Common myeloid progenitor, CD34-positive (primary cell): ENCODE measurements around the gene TFAP2E.

ENCODE experiments used
- CTCF ChIA-PET: fragments of 350-600 bp; sonication (Branson Sonifier 250); formaldehyde crosslinking; loops from one replicate; lab custom pipeline; 2021; ENCODE audit warnings: antibody characterized with exemption; lab: Charles Lee
- POLR2A ChIA-PET: fragments of 350-600 bp; sonication (Branson Sonifier 250); formaldehyde crosslinking; loops from one replicate; lab custom pipeline; 2021; ENCODE audit warnings: antibody characterized with exemption; lab: Charles Lee
- DNase-seq, 3 donors: peaks; one replicate each; pipeline versions ENCODE4 v3.0.0 to v3.0.0-alpha.2; 2013
- H3K27ac ChIP-seq, 2 experiments: 1 replicate in 1 of 2; 2 replicates in 1 of 2; pipeline ENCODE4 v1.7.0; 2013; ENCODE audit warnings: inconsistent platforms in 2 of 2, low read length in 2 of 2, mild to moderate bottlenecking in 2 of 2, low read depth in 1 of 2, moderate library complexity in 1 of 2; ENCODE audit not compliant: severe bottlenecking in 2 of 2, insufficient read depth in 1 of 2, poor library complexity in 1 of 2
- H3K27me3 ChIP-seq, 5 experiments: replicated peaks in 2 of 5; 1 replicate in 3 of 5; 2 replicates in 2 of 5; pipeline versions ENCODE4 v1.6.1 to v1.7.0; 2013; ENCODE audit warnings: low read length in 4 of 5, mild to moderate bottlenecking in 2 of 5, moderate library complexity in 2 of 5, inconsistent platforms in 1 of 5; ENCODE audit not compliant: insufficient read depth in 5 of 5, control insufficient read depth in 4 of 5
- H3K36me3 ChIP-seq, 4 experiments: 1 replicate in 2 of 4; 2 replicates in 2 of 4; pipeline versions ENCODE4 v1.6.1 to v1.7.0; 2013; ENCODE audit warnings: low read length in 3 of 4, control low read depth in 1 of 4, mild to moderate bottlenecking in 1 of 4; ENCODE audit not compliant: control insufficient read depth in 4 of 4, insufficient read depth in 4 of 4
- H3K4me1 ChIP-seq, 4 experiments: 1 replicate in 3 of 4; 2 replicates in 1 of 4; pipeline versions ENCODE4 v1.6.1 to v1.7.1; 2013; ENCODE audit warnings: low read length in 3 of 4, mild to moderate bottlenecking in 3 of 4, control low read depth in 1 of 4, inconsistent platforms in 1 of 4, moderate library complexity in 1 of 4; ENCODE audit not compliant: control insufficient read depth in 4 of 4, insufficient read depth in 4 of 4; ENCODE audit errors: control extremely low read depth in 1 of 4
- H3K4me3 ChIP-seq, 7 experiments: 1 replicate in 4 of 7; 2 replicates in 3 of 7; pipeline versions ENCODE4 v1.5.1 to v1.7.0; 2013; ENCODE audit warnings: mild to moderate bottlenecking in 7 of 7, low read length in 6 of 7, moderate library complexity in 6 of 7, inconsistent platforms in 2 of 7, low read depth in 2 of 7, control low read depth in 1 of 7; ENCODE audit not compliant: insufficient read depth in 4 of 7, control insufficient read depth in 1 of 7; ENCODE audit errors: extremely low read depth in 1 of 7
- H3K9me3 ChIP-seq, 5 experiments: 1 replicate in 4 of 5; 2 replicates in 1 of 5; pipeline versions ENCODE4 v1.6.1 to v1.7.1; 2013; ENCODE audit warnings: low read length in 4 of 5, mild to moderate bottlenecking in 2 of 5, inconsistent platforms in 1 of 5, low read depth in 1 of 5, moderate library complexity in 1 of 5; ENCODE audit not compliant: control insufficient read depth in 4 of 5, insufficient read depth in 2 of 5; ENCODE audit errors: control extremely low read depth in 1 of 5
- WGBS: methylation state at CpG from one replicate; pipeline ENCODE4 v1.1.5; 2013; ENCODE audit not compliant: insufficient coverage; 5-methylcytosine and 5-hydroxymethylcytosine counted together

The TFAP2E gene

DNA sequence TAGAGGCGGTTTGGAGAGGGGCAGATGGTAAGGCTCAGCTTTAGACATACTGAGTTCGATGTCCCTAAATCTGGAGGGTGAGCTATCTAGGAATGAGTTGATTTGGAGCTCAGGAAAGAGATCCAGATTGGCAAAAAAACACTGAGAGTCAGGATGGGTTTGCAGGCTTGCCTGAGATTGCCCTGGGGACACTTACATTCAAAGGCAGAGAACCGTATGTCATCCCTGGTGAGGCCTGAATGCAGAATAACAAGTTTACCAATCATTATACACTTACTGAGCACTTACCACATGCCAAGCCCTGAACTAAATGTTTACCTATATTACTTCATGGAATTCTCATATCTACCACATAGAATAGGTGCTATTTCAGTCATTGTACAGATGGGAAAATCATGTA lies 27.5 kb downstream of the TFAP2E start:
- DNase-seq, result no peak
- POLR2A ChIA-PET, result no interaction called here
- Histone ChIP-seq H3K4me3 (no peak overlapping the region), H3K36me3 (peaks cover 11 to 57% (median 31%) of the 10 kb centered on the region in 4 experiments), H3K9me3 (no peaks in the 10 kb centered on the region), H3K4me1 (no peaks in the 10 kb centered on the region), H3K27me3 (no peaks in the 10 kb centered on the region), H3K27ac (no peak overlapping the region)
- CTCF ChIA-PET, result no interaction called here
- WGBS, result 95% methylated on average over 3 of the region's 3 CpGs

- no peak for DNase-seq
- WGBS, result 100% methylated on average over 3 of the region's 3 CpGs
These were observed 30.4 kb downstream of the TFAP2E start for GRCh38 chr1:35603468-35603867.

DNA sequence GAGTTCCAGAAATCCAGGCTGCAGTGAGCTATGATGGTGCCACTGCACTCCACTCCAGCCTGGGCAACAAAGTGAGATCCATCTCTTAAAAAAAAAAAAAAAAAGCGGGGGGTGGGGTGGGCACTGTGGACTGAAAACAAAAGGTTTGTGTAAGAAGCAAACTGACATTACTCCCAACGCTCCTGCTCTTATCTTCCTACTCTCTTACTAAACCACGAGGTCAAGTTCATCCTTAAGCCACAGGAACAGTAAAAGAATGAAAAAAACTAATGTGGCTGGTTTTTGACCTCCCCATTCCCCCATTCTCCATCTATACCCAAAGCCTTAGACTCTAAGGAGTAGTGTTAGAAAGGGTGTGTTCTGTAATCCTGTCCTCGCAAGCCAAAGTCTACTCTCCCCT lies 30.8 kb downstream of the TFAP2E start:
- WGBS, result no CpG with 5 or more reads among the region's 4 CpGs
- ChIA-PET POLR2A (interaction anchor here (0.6 kb wide), 1 partner anchor 566 kb away, joined by 6 read pairs; no protein-coding TSS in a partner anchor), CTCF (interaction anchor here (0.7 to 2.1 kb wide), 3 partner anchors 35 to 282 kb away, joined by 3 to 10 read pairs (median 3); no protein-coding TSS in a partner anchor)
- no peak for DNase-seq
- Histone ChIP-seq H3K27ac (no peak overlapping the region), H3K4me3 (no peak overlapping the region), H3K9me3 (no peaks in the 10 kb centered on the region), H3K4me1 (no peaks in the 10 kb centered on the region), H3K27me3 (no peaks in the 10 kb centered on the region), H3K36me3 (peaks cover 12 to 71% (median 51%) of the 10 kb centered on the region in 4 experiments)

More at GRCh38 chr1:35603468-35603867, 30.4 kb downstream of the TFAP2E start:
- Histone ChIP-seq H3K36me3 (peaks cover 12 to 70% (median 47%) of the 10 kb centered on the region in 4 experiments), H3K27ac (no peak overlapping the region), H3K4me3 (no peak overlapping the region), H3K4me1 (no peaks in the 10 kb centered on the region), H3K9me3 (no peaks in the 10 kb centered on the region), H3K27me3 (no peaks in the 10 kb centered on the region)
- POLR2A ChIA-PET, result interaction anchor here (0.6 kb wide), 1 partner anchor 566 kb away, joined by 6 read pairs; no protein-coding TSS in a partner anchor
- CTCF ChIA-PET, result interaction anchor here (0.7 to 2.1 kb wide), 2 partner anchors 35 to 124 kb away, joined by 3 to 10 read pairs; no protein-coding TSS in a partner anchor

DNA sequence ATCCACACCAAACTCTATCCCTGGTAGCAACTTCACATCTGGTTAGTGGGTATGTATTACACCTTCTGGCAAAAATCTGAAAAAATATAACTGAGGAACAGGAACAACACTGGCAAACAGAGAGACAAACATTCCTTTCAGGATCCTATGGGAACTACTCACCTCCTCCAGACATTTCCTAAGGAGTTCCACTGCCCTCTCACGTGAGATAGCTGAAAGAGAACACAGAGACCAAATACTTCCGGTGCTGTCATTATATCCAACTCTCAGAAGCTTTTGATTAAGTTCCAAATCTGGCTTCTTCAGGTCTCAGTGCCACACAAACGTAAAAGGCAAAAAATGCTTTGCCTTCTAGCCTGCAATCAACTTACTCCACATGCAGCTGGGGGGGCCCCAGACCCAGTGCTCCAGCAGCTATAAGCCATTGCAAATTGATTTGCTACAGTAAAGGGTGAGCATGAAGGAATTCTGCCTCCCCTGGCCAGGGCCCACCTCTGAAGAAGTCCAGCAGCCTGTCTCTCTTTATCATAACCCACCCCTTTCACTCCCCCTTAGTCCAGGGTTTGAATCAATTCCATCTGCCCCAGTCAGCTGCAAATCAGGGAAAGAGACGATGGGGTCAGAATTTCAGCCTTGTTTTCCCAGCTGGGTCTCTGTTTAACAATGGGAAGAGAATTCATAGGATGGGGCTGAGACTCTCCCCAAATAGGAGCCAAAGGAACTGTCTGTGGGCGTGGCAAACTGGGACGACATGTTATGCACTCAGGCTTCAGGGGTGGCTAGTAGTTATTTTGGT lies 32.2 kb downstream of the TFAP2E start:
- H3K4me3 ChIP-seq, result no peak overlapping the region
- no peaks in the 10 kb centered on the region for H3K4me1 ChIP-seq
- H3K36me3 ChIP-seq, result peaks cover 12 to 82% (median 55%) of the 10 kb centered on the region in 4 experiments
- H3K27me3 ChIP-seq, result no peaks in the 10 kb centered on the region
- H3K9me3 ChIP-seq, result no peaks in the 10 kb centered on the region
- WGBS, result 97% methylated on average over 4 of the region's 6 CpGs
- no peak for DNase-seq
- POLR2A ChIA-PET, result interaction anchor here (0.6 kb wide), 1 partner anchor 712 kb away, joined by 4 read pairs; no protein-coding TSS in a partner anchor
- no peak overlapping the region for H3K27ac ChIP-seq
- CTCF ChIA-PET, result interaction anchor here (0.6 to 2.1 kb wide), 6 partner anchors 12 to 284 kb away, joined by 3 to 10 read pairs (median 3); no protein-coding TSS in a partner anchor

DNA sequence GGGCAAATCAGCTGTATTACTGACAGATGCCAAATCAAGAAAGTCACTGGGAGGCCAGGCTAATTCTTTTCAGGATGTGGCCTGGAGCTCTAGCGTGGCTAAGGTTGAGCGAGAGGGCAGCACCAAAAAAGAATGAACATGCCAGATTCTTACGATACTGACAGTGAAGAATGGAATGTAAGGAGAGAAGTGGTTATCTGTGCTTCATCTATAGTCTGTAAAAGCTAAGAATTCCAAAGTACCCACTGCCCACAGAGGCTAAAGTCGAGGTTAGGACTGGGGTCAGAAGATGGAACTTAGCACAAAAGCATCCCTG lies 32.7 kb downstream of the TFAP2E start:
- Histone ChIP-seq H3K4me1 (no peaks in the 10 kb centered on the region), H3K4me3 (no peak overlapping the region), H3K9me3 (no peaks in the 10 kb centered on the region), H3K27ac (no peak overlapping the region), H3K27me3 (no peaks in the 10 kb centered on the region), H3K36me3 (peaks cover 13 to 81% (median 53%) of the 10 kb centered on the region in 4 experiments)
- WGBS, result 100% methylated on average over 3 of the region's 4 CpGs
- DNase-seq, result no peak
- ChIA-PET POLR2A (interaction anchor here (0.6 kb wide), 1 partner anchor 712 kb away, joined by 4 read pairs; no protein-coding TSS in a partner anchor), CTCF (interaction anchor here (0.7 to 1.4 kb wide), 3 partner anchors 11 to 110 kb away, joined by 3 to 4 read pairs (median 3); no protein-coding TSS in a partner anchor)

- Histone ChIP-seq H3K27ac (no peak overlapping the region), H3K36me3 (peaks cover 26 to 76% (median 50%) of the 10 kb centered on the region in 4 experiments), H3K4me1 (no peaks in the 10 kb centered on the region), H3K27me3 (no peaks in the 10 kb centered on the region), H3K9me3 (no peaks in the 10 kb centered on the region), H3K4me3 (no peak overlapping the region)
- ChIA-PET CTCF (interaction anchor here (1.7 kb wide), 1 partner anchor 43 kb away, joined by 6 read pairs; no protein-coding TSS in a partner anchor), POLR2A (no interaction called here)
- DNase-seq, result no peak
- WGBS, result 100% methylated on average over 5 of the region's 7 CpGs
These were observed 38.5 kb downstream of the TFAP2E start for GRCh38 chr1:35611655-35612054.

DNA sequence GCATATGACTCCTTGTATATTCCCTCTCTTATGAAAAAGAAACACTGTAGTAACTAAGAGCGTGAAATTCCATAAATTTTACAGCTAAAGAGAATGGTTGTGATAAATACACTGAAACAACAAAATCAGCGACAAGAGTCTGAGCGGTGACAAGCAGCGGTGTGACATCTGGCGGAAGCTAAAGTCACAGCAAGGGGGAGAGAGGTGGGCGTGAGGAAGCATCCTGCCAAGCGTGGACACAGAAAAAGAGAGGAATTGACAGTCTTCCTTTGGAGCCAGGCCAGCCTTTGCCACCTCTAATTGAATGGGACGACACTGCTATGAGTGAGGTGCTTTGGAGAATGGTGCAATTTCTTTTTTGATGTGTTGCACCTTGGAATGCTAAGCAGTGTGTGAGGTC lies 42.3 kb downstream of the TFAP2E start:
- Histone ChIP-seq H3K27ac (no peak overlapping the region), H3K27me3 (no peaks in the 10 kb centered on the region), H3K9me3 (no peaks in the 10 kb centered on the region), H3K36me3 (peaks cover 13 to 56% (median 41%) of the 10 kb centered on the region in 4 experiments), H3K4me1 (no peaks in the 10 kb centered on the region), H3K4me3 (no peak overlapping the region)
- DNase-seq, result no peak
- ChIA-PET CTCF (interaction anchor here (1.1 kb wide), 1 partner anchor 16 kb away, joined by 3 read pairs; no protein-coding TSS in a partner anchor), POLR2A (no interaction called here)
- WGBS, result 96% methylated on average over 7 of the region's 8 CpGs
